ENCODE measurements around the gene PARVG.

- TF ChIP-seq, protein P1, sequence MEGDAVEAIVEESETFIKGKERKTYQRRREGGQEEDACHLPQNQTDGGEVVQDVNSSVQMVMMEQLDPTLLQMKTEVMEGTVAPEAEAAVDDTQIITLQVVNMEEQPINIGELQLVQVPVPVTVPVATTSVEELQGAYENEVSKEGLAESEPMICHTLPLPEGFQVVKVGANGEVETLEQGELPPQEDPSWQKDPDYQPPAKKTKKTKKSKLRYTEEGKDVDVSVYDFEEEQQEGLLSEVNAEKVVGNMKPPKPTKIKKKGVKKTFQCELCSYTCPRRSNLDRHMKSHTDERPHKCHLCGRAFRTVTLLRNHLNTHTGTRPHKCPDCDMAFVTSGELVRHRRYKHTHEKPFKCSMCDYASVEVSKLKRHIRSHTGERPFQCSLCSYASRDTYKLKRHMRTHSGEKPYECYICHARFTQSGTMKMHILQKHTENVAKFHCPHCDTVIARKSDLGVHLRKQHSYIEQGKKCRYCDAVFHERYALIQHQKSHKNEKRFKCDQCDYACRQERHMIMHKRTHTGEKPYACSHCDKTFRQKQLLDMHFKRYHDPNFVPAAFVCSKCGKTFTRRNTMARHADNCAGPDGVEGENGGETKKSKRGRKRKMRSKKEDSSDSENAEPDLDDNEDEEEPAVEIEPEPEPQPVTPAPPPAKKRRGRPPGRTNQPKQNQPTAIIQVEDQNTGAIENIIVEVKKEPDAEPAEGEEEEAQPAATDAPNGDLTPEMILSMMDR (tag by site-specific recombination; IDR thresholded peaks at IDR 0.05): no peak
- TF ChIP-seq, protein P2, sequence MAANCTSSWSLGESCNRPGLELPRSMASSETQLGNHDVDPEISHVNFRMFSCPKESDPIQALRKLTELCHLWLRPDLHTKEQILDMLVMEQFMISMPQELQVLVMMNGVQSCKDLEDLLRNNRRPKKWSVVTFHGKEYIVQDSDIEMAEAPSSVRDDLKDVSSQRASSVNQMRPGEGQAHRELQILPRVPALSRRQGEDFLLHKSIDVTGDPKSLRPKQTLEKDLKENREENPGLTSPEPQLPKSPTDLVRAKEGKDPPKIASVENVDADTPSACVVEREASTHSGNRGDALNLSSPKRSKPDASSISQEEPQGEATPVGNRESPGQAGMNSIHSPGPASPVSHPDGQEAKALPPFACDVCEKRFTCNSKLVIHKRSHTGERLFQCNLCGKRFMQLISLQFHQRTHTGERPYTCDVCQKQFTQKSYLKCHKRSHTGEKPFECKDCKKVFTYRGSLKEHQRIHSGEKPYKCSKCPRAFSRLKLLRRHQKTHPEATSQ (tag by site-specific recombination; IDR thresholded peaks at IDR 0.05): no peak
- TF ChIP-seq TCF7L2 (IDR thresholded peaks at IDR 0.05; ENCODE audit: borderline replicate concordance, low read depth, low read length) (no peak), ZBTB7A (tag by site-specific recombination; IDR thresholded peaks at IDR 0.05; ENCODE audit: low read depth) (no peak), YY1 (tag by site-specific recombination; IDR thresholded peaks at IDR 0.05) (no peak), ZNF174 (tag by site-specific recombination; IDR thresholded peaks at IDR 0.05) (no peak), REPIN1 (tag by site-specific recombination; IDR thresholded peaks at IDR 0.05; ENCODE audit: low read depth) (no peak), MEIS1 (CRISPR knock-in tag; IDR thresholded peaks at IDR 0.05; ENCODE audit: borderline replicate concordance) (no peak), BCL11A (tag by site-specific recombination; IDR thresholded peaks at IDR 0.05; ENCODE audit: low read depth) (no peak), SETDB1 (IDR thresholded peaks at IDR 0.05; ENCODE audit: insufficient read length, low read length) (no peak), ZNF777 (tag by site-specific recombination; IDR thresholded peaks at IDR 0.05; ENCODE audit: borderline replicate concordance) (no peak), ZNF239 (tag by site-specific recombination; IDR thresholded peaks at IDR 0.05) (no peak), ZNF274 (IDR thresholded peaks at IDR 0.05; ENCODE audit: low read length) (no peak), ZNF274 (tag by site-specific recombination; IDR thresholded peaks at IDR 0.05; ENCODE audit: borderline replicate concordance) (no peak)
- TF ChIP-seq, protein P3, sequence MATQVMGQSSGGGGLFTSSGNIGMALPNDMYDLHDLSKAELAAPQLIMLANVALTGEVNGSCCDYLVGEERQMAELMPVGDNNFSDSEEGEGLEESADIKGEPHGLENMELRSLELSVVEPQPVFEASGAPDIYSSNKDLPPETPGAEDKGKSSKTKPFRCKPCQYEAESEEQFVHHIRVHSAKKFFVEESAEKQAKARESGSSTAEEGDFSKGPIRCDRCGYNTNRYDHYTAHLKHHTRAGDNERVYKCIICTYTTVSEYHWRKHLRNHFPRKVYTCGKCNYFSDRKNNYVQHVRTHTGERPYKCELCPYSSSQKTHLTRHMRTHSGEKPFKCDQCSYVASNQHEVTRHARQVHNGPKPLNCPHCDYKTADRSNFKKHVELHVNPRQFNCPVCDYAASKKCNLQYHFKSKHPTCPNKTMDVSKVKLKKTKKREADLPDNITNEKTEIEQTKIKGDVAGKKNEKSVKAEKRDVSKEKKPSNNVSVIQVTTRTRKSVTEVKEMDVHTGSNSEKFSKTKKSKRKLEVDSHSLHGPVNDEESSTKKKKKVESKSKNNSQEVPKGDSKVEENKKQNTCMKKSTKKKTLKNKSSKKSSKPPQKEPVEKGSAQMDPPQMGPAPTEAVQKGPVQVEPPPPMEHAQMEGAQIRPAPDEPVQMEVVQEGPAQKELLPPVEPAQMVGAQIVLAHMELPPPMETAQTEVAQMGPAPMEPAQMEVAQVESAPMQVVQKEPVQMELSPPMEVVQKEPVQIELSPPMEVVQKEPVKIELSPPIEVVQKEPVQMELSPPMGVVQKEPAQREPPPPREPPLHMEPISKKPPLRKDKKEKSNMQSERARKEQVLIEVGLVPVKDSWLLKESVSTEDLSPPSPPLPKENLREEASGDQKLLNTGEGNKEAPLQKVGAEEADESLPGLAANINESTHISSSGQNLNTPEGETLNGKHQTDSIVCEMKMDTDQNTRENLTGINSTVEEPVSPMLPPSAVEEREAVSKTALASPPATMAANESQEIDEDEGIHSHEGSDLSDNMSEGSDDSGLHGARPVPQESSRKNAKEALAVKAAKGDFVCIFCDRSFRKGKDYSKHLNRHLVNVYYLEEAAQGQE (tag by site-specific recombination; IDR thresholded peaks at IDR 0.05): no peak
Observed at GRCh38 chr22:44201665-44202064, 20.9 kb downstream of the PARVG start.
